Panc1 (cell line): ENCODE results near the gene IBA57.

ENCODE experiments used
- POLR2AphosphoS5 ChIP-seq: IDR thresholded peaks from 2 replicates; pipeline ENCODE4 v1.6.1; 2012; ENCODE audit warnings: mild to moderate bottlenecking, low read depth, low read length, moderate library complexity
- SIN3A ChIP-seq: IDR thresholded peaks from 2 replicates; pipeline ENCODE4 v1.6.1; 2012; ENCODE audit warnings: low read depth, mild to moderate bottlenecking, low read length, moderate library complexity, borderline replicate concordance; ENCODE audit not compliant: insufficient read depth
- TCF7L2 ChIP-seq: IDR thresholded peaks from 2 replicates; pipeline ENCODE4 v1.6.1; 2011; ENCODE audit warnings: mild to moderate bottlenecking, low read depth, low read length, inconsistent platforms
- TF ChIP-seq, protein P1 (sequence below): fragments of 450-650 bp; IDR thresholded peaks from 2 replicates; pipeline ENCODE4 v1.5.1; 2017; ENCODE audit warnings: mild to moderate bottlenecking
- TF ChIP-seq, protein P2 (sequence below), 2 experiments: IDR thresholded peaks; 2 replicates each; pipeline ENCODE4 v1.6.1; 2011 to 2012; ENCODE audit warnings: low read depth in 2 of 2, control low read depth in 1 of 2, low read length in 1 of 2, mild to moderate bottlenecking in 1 of 2, moderate library complexity in 1 of 2; ENCODE audit not compliant: insufficient read depth in 1 of 2

DNA sequence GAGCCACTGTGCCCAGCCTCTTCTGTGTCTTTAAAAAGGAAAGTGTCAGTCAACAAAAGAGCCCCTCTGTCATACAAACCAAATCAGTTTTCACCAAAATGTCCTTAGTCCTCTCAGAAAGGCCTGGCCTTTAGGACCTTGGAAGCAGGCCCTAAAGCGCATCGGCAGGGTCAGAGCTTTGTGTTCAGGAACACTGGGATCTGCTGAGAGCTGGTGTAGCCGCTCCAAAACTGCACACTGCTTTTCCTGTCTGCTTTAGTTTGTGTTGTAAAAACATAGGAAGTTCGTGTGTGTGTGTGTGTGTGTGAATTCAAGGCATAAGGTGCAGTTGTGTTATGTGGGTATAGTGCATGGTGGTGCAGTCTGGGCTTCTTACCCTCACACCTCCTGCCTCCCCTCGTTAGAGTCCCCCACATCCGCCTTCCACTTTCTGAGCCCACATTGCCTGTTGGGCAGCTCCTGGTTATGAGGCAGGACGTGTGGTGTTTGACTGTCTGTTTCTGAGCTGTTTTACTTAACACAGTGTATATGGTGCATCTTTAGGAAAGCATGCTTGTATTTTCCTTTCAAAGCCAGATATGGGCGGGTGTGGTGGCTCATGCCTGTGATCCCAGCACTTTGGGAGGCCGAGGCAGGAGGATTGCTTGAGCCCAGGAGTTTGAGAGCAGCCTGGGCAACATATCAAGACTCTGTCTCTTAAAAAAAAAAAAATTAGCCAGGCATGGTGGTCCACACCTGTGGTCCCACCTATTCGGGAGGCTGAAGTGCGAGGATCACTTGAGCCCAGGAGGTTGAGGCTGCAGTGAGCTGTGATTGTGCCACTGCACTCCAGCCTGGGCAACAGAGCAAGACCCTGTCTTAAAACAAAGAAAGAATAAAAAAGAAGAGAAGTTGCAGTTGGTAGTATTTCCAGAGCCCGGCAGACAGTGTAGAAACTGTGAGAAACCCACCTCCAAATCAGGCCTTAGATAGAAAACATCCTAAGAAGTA, 12.4 kb downstream of the IBA57 start:
- TF ChIP-seq POLR2AphosphoS5: no peak
- TF ChIP-seq, protein P1, sequence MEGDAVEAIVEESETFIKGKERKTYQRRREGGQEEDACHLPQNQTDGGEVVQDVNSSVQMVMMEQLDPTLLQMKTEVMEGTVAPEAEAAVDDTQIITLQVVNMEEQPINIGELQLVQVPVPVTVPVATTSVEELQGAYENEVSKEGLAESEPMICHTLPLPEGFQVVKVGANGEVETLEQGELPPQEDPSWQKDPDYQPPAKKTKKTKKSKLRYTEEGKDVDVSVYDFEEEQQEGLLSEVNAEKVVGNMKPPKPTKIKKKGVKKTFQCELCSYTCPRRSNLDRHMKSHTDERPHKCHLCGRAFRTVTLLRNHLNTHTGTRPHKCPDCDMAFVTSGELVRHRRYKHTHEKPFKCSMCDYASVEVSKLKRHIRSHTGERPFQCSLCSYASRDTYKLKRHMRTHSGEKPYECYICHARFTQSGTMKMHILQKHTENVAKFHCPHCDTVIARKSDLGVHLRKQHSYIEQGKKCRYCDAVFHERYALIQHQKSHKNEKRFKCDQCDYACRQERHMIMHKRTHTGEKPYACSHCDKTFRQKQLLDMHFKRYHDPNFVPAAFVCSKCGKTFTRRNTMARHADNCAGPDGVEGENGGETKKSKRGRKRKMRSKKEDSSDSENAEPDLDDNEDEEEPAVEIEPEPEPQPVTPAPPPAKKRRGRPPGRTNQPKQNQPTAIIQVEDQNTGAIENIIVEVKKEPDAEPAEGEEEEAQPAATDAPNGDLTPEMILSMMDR: no peak
- no peak for TF ChIP-seq TCF7L2
- TF ChIP-seq, protein P2, sequence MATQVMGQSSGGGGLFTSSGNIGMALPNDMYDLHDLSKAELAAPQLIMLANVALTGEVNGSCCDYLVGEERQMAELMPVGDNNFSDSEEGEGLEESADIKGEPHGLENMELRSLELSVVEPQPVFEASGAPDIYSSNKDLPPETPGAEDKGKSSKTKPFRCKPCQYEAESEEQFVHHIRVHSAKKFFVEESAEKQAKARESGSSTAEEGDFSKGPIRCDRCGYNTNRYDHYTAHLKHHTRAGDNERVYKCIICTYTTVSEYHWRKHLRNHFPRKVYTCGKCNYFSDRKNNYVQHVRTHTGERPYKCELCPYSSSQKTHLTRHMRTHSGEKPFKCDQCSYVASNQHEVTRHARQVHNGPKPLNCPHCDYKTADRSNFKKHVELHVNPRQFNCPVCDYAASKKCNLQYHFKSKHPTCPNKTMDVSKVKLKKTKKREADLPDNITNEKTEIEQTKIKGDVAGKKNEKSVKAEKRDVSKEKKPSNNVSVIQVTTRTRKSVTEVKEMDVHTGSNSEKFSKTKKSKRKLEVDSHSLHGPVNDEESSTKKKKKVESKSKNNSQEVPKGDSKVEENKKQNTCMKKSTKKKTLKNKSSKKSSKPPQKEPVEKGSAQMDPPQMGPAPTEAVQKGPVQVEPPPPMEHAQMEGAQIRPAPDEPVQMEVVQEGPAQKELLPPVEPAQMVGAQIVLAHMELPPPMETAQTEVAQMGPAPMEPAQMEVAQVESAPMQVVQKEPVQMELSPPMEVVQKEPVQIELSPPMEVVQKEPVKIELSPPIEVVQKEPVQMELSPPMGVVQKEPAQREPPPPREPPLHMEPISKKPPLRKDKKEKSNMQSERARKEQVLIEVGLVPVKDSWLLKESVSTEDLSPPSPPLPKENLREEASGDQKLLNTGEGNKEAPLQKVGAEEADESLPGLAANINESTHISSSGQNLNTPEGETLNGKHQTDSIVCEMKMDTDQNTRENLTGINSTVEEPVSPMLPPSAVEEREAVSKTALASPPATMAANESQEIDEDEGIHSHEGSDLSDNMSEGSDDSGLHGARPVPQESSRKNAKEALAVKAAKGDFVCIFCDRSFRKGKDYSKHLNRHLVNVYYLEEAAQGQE (IDR thresholded peaks at IDR 0.05; ENCODE audit: insufficient read depth in 1 of 2, low read depth in 2 of 2, low read length in 1 of 2): no peak
- TF ChIP-seq SIN3A: no peak
